T-helper 9 cell (primary cell): ENCODE results near the gene NCOA4.
"Not testable (repeated sequence)": the region's sequence is repeated elsewhere in the genome, so short reads cannot be mapped to it uniquely, and the experiment has no call there.

ENCODE experiments used
- DNase-seq: peaks from one replicate; pipeline ENCODE4 v3.0.0-alpha.2; 2020

Gene NCOA4

GRCh38 chr10:45978554-45978953 lies 51.9 kb downstream of the NCOA4 start:
- DNase-seq = not testable (repeated sequence)

GRCh38 chr10:45974041-45974440 lies 56.4 kb downstream of the NCOA4 start:
- not testable (repeated sequence) for DNase-seq

- DNase-seq = not testable (repeated sequence)
Observed at GRCh38 chr10:45972813-45973169, 57.6 kb downstream of the NCOA4 start.

GRCh38 chr10:45972106-45972812 lies 58.2 kb downstream of the NCOA4 start, which contains the start of gene TIMM23:
TIMM23 (plus strand) TSS chr10:45972489; CDS start chr10:45972625, 136 bp downstream.
- peak; percentile 81 for DNase-seq

GRCh38 chr10:45971742-45972105 lies 58.7 kb downstream of the NCOA4 start:
- not testable (repeated sequence) for DNase-seq

- not testable (repeated sequence) for DNase-seq
Observed at GRCh38 chr10:45971019-45971418, 59.4 kb downstream of the NCOA4 start.

- not testable (repeated sequence) for DNase-seq
Observed at GRCh38 chr10:45962686-45963452, 67.6 kb downstream of the NCOA4 start.

- not testable (repeated sequence) for DNase-seq
Observed at GRCh38 chr10:45957928-45958327, 72.5 kb downstream of the NCOA4 start.

- not testable (repeated sequence) for DNase-seq
Observed at GRCh38 chr10:45956634-45957033, 73.8 kb downstream of the NCOA4 start.
